Measurements from ENCODE around the gene CAMKMT.

The CAMKMT gene

DNA sequence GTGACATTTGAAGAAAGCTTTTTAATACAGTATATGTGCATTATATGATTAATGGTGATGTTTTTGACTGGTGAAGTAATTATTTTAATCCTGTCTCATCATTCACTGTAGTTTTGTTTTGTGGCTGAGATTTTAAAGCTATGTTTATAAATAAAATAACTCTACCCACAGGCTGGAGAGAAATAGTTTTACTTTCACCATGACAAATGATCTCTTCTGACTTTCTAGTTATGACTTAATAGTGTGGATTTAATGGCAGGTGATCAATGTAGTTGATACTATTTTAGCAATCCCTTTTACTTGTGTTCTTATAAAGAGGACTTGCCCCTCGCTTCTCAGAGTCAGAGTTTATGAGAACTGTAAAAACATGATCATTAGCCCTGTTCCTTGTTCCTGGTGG is 290.2 kb downstream of the CAMKMT start:
- no peak for DNase-seq (ENCODE audit: low spot score)

GRCh38 chr2:44652701-44653100 is 291.0 kb downstream of the CAMKMT start:
- no peak for DNase-seq (ENCODE audit: low spot score)

GRCh38 chr2:44655401-44655864 is 293.7 kb downstream of the CAMKMT start:
- no peak for DNase-seq (ENCODE audit: low spot score)

DNA sequence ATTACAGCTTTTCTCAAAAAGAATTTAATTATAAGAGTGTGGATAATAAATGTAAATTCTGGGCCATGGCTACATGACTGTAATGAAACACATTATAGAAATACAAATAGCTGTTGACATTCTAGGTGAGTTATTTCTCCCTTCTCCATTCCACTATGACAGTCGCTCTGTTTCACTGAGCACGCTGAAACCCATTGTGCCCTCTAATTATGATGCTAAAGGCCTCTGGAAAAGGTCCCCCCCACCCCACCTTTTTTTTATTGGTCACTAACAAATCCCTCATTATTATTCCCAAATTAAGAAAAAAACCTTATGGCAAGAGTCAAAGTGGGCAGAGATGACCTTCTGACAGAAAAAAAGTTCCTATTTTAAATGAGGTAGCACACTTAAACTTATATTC is 294.7 kb downstream of the CAMKMT start:
- DNase-seq (ENCODE audit: low spot score) = no peak

DNA sequence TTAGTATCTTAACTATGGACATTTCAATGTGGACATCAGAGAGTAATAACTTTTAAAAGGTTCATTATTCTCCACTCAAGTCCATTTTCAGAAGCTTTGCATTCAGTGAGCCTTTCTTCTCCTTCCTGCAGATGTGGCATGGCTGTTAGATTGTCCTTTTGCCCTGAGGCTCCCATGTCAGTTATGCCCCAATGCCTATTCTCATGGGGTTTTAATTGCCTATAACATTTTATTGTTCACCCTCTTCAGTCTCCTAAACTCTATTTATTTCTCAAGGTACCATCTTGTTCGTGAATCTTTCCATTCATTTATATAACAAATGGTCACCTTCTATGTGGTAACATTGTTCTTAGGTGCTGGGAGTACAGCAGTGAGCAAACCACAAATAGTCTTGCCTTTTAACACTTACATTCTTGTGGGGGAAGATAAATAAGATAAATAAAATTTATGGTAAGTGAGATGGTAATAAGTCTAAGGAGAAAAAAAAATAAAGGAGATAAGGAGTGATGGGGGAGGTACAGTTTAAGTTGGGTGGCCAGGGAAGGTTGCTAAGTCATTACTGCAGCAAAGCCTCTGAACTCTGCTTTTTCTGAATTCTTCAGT is 301.8 kb downstream of the CAMKMT start:
- DNase-seq (ENCODE audit: low spot score) = no peak

DNA sequence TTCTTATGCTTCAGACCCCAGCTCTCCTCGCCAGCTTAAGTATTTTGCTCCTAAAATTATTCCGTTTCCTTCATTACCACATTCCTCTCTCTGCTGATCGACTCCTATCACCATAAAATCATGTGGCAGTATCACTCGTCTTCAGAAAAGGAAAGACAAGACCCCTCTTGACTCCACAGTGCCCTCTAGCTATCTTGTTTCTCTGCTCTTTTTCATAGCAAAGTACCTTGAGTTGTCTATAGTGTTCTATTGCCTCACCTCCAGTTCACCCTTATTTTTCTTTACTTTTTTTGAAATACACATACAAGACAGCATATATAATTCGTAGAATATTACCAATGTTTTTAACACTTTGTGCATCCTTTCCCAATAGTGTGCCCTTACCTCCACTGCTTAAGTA is 306.6 kb downstream of the CAMKMT start:
- DNase-seq (ENCODE audit: low spot score) = no peak

GRCh38 chr2:44671276-44671675 is 309.5 kb downstream of the CAMKMT start:
- no peak for DNase-seq (ENCODE audit: low spot score)

- no peak for DNase-seq (ENCODE audit: low spot score)
Measured at GRCh38 chr2:44671916-44672315, 310.2 kb downstream of the CAMKMT start.

DNA sequence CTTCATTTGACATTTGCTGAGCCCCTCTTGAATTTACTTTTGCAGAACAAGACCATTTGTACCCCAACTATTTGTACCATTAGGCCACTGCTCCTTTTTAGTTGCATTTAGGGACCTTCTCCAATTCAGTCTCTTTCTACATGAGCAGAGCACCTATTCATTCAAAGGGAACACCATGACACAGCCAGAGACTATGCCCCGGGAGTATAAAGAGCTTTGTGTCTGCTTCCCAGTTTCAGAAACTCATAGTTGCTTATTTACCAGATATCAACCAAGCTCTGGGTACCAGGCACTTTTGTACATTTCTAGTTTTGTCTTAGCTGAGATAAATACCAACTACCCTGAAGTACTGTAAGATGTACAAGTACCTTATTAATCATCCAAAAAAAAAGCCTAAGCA is 310.7 kb downstream of the CAMKMT start:
- peak; percentile 5 for DNase-seq (ENCODE audit: low spot score)

DNA sequence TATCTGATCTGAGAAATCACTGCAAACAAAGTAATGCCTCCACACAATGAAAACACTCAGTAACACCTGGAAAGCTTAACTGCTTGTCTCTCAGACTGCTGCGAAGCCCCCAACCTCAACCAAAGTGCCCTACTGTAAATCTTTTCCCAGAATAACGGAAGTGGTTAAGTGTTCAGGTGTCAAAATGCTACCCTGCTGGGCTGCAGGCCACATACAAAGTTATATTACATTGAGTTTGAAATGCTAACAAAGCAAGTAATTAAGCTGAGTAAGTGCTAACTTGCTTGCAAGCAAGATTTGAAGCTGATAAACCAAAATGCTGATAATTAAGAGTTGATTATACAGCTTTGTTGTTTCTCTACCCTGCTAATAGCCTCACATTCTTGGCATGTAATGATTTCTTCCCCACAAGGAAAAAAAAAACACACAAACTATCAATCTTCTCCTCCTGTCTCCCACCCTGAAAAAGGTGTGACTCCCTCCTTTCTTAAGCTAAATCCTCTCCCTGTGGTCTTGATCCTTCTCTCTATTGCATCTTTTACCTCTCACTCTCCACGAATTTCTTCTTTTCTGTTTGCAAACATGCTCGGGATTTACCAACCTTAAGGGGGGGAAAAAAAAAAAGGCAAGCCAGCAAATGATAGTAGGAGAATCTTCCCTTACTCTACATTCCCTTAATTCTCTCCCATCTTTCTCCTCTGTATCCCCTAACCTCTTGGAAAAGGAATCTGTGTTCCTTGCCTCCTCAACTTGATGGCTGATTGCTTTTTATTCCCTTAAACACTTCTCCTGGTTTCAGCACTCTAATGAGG is 312.9 kb downstream of the CAMKMT start:
- DNase-seq (ENCODE audit: low spot score) = no peak

DNA sequence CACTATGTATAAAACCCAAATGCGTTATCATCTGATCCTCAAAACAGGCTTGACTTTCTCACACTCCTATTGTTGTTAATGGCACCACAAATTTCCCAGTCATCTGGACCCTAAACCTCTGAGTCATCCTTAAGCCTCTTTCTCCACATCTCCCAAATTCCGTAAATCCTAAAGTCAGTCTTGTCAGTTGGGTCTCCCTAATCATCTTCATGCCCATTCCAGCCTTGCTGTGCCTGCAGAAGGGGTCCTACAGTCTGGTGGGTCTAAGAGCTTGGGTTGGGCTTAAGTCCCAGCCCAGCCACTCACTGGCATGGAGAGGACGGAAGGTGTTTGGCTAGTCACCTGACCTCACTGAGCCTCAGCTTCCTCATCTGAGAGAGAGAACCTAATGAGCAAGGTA is 314.6 kb downstream of the CAMKMT start:
- no peak for DNase-seq (ENCODE audit: low spot score)

GRCh38 chr2:44679584-44679983 is 317.8 kb downstream of the CAMKMT start:
- no peak for DNase-seq (ENCODE audit: low spot score)

DNA sequence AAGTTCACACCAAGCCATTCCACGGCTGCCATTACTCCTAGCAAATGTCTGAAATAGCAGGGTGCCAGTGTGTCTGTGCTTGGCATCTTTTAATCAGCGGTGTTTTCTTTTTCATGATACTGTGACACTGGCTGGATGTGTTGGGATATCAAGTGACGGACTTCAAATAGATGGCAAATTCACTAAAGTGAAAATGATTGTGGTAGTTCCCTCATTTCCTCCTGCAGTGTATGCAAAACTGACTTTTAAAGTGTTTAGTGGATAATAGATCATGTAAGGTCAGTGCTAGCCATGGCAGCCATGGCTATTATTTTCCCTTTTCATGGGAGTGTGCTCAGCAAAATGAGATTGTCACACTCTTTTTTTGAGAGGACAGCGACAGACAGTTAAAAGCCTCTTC is 318.2 kb downstream of the CAMKMT start:
- DNase-seq (ENCODE audit: low spot score) = no peak

DNA sequence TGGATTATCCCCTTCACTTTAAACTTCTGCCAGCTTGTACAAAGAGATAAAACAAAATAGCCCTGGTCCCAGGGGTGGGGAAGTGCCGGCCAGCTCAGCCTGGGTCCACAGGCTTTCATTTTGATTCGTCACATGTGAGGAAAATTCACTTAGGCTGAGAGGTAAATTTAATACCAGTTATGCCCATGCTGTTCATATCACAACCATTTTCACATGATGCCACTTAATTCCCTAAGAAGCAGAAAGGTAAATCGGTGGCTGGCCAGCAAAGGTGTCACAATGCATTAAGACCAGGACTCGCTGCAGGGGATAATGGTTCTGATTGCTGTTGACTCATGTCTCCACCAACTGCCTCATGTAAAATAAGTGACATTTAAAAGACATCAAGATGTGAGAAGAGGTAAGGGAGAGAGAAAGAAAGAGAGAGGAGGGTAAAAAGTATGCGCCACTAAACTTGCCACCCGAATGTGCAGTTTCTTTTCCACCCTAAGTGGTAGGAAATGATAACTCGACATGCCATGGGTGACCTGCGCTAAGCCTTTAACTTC is 318.8 kb downstream of the CAMKMT start:
- no peak for DNase-seq (ENCODE audit: low spot score)

GRCh38 chr2:44680983-44681531 is 319.3 kb downstream of the CAMKMT start:
- no peak for DNase-seq (ENCODE audit: low spot score)

GRCh38 chr2:44682459-44682858 is 320.7 kb downstream of the CAMKMT start:
- no peak for DNase-seq (ENCODE audit: low spot score)

GRCh38 chr2:44684559-44684958 is 322.8 kb downstream of the CAMKMT start:
- no peak for DNase-seq (ENCODE audit: low spot score)

GRCh38 chr2:44686561-44686960 is 324.8 kb downstream of the CAMKMT start:
- DNase-seq (ENCODE audit: low spot score) = peak; percentile 77

DNA sequence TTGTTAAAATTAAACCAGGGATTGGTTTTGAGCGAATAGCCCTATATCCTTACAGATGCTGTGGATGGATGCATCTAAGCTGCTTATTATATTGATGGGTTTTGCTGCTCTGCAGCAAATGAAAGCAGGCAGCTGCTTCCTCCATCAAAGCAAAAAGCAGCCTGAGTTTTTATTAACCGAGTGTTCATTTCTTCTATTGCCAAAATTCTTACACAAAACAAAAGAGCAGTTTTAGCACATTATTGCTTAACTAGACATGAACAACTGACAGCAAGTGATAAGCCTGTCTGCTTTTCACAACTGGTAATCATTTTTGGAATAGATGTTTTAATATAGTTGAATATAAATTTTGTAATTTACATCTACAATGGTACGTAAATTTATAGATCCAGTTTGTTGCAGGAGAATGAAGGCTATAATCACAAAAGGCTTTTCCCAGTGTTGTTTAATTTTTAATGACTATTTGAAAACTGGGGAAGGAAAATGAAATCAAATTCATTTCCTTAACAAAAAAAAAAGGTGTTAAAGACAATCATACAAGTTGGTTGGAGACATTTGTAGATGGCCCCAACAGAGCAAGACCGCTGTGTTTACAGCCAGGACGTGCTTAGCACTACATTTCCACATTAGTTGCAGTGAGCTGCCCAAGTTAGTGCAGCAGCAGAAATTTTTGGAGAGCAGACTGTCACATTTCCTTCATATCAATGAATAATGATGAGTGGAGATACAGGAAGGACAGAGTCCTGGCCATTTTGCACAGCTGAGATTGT is 326.1 kb downstream of the CAMKMT start:
- no peak for DNase-seq (ENCODE audit: low spot score)

DNA sequence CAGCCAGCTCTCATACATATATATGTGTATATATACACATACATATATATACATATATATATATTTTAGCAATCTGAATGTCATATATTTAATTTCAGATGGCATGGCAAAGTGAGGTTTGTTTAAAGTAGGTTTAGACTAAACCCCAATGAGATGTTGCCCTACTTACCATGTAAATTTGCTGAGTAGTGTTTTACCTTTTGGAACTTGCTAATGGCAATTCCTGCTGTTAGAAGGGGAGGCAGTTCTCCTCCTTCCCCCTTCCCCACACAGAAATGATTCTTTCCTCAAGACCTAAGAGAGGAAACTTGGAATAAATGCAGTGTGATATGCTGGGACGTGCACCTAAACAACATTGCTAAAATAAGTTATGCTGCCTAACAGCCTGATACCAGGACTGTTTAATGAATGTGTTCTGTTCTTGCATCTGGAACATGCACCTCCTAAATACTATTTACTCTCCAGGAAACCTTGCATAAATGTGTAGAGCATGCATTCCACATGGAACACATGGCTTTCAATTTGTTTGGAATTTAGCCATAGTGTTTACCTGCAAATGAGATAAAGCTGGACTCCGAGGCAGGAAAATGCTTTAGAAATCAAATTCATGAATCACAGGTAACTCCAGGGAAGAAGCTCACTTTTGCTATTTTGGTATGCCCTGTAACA is 326.8 kb downstream of the CAMKMT start:
- no peak for DNase-seq (ENCODE audit: low spot score)

DNA sequence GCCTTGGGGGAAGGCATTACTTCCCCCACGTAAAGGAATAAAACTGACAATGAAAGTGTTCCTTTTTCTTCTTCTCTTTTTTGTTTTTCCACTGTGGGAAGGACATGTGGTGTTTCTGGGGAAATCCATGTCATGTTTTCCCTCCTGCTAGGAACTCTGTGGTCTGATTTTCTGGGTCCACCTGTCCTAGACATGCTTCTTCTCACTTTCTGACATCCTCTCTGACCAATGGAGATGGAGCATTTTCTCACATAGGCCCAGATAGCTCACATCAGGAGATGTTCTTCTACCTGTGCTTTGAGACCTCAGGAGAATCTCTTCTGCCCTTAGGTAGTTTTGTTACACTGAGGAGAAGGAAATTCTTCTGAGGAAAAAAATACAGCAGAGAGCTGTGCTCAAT is 327.8 kb downstream of the CAMKMT start:
- no peak for DNase-seq (ENCODE audit: low spot score)
